Colonic mucosa (tissue), 4 donors: ENCODE data around the gene CCNI2. TPM values are rescaled to one million over a fixed set of nuclear protein-coding genes. Genes with fewer than 3 reads are reported as not detected.

ENCODE experiments used
- DNase-seq: peaks from one replicate; pipeline ENCODE4 v3.0.0-alpha.2; 2020
- H3K27ac ChIP-seq: fragments of 200-600 bp; one replicate; pipeline ENCODE4 v1.8.0; 2021
- H3K27me3 ChIP-seq: fragments of 200-600 bp; one replicate; pipeline ENCODE4 v1.8.0; 2021
- H3K36me3 ChIP-seq: fragments of 200-600 bp; one replicate; pipeline ENCODE4 v1.8.0; 2021
- H3K4me1 ChIP-seq: fragments of 200-600 bp; one replicate; pipeline ENCODE4 v1.8.0; 2021; ENCODE audit warnings: mild to moderate bottlenecking
- H3K4me3 ChIP-seq: fragments of 200-600 bp; one replicate; pipeline ENCODE4 v1.8.0; 2021
- H3K9ac ChIP-seq, 2 donors: one replicate each; pipeline ENCODE4 v1.7.0; 2013; ENCODE audit warnings: control low read depth in 2 of 2, low read depth in 2 of 2, low read length in 2 of 2
- H3K9me3 ChIP-seq: fragments of 200-600 bp; one replicate; pipeline ENCODE4 v1.8.0; 2021
- CTCF ChIP-seq: fragments of 200-600 bp; IDR thresholded peaks from one replicate; pipeline ENCODE4 v1.8.0; 2022; ENCODE audit warnings: antibody characterized with exemption, mild to moderate bottlenecking
- intact Hi-C: fragments of 100-400 bp; cut with DNase I; formaldehyde crosslinking; loops from one replicate; pipeline ENCODE4 v1.14.1; 2022
- total RNA-seq, 2 donors: library from RNA; stranded (reverse); fragmentation: NEBNext Ultra II Directional in 1 of 2; extraction: Animal tissue kit (Norgen Biotek cat#: 25700) in 1 of 2; gene quantifications; one replicate each; pipeline ENCODE4 v1.2.1, GENCODE V29; 2021
- donor health status: healthy.
- donor health status: DM: no; HTN: no; CAD: no.
- donor health status: DM: no; HTN: no; CAD: no.

The CCNI2 gene
- total RNA-seq, 2 donors from 2014 or later, result 7.1 to 22.9 TPM

- Histone ChIP-seq H3K9ac (no peak overlapping the region), H3K36me3 (no peaks in the 10 kb centered on the region), H3K27me3 (no peaks in the 10 kb centered on the region), H3K4me1 (no peaks in the 10 kb centered on the region), H3K27ac (no peak overlapping the region), H3K9me3 (no peaks in the 10 kb centered on the region), H3K4me3 (no peak overlapping the region)
- TF ChIP-seq CTCF, result no peak
- DNase-seq, result no peak
- intact Hi-C loops, result no loop called here
Measured at GRCh38 chr5:132760601-132761317, 13.5 kb downstream of the CCNI2 start.

GRCh38 chr5:132761321-132762240 is 14.4 kb downstream of the CCNI2 start:
- DNase-seq, result peak; percentile 15
- no peak for TF ChIP-seq CTCF

GRCh38 chr5:132762246-132763000 is 15.2 kb downstream of the CCNI2 start:
- intact Hi-C loops, result no loop called here
- H3K9me3 ChIP-seq, result no peaks in the 10 kb centered on the region
- H3K27me3 ChIP-seq, result no peaks in the 10 kb centered on the region
- DNase-seq, result no peak
- no peak overlapping the region for H3K4me3 ChIP-seq
- no peak overlapping the region for H3K9ac ChIP-seq
- no peaks in the 10 kb centered on the region for H3K36me3 ChIP-seq
- no peak for TF ChIP-seq CTCF
- H3K4me1 ChIP-seq, result no peaks in the 10 kb centered on the region
- no peak overlapping the region for H3K27ac ChIP-seq

More at GRCh38 chr5:132761321-132762240, 14.4 kb downstream of the CCNI2 start:
- Histone ChIP-seq H3K4me3 (no peak overlapping the region), H3K4me1 (no peaks in the 10 kb centered on the region), H3K9ac (no peak overlapping the region), H3K36me3 (no peaks in the 10 kb centered on the region), H3K27me3 (no peaks in the 10 kb centered on the region), H3K27ac (no peak overlapping the region), H3K9me3 (no peaks in the 10 kb centered on the region)
- intact Hi-C loops, result no loop called here

GRCh38 chr5:132763181-132764036 is 16.2 kb downstream of the CCNI2 start:
- no peak overlapping the region for H3K4me3 ChIP-seq
- DNase-seq, result no peak
- H3K9me3 ChIP-seq, result no peaks in the 10 kb centered on the region
- TF ChIP-seq CTCF, result no peak
- no peak overlapping the region for H3K9ac ChIP-seq
- no peak overlapping the region for H3K27ac ChIP-seq
- no peaks in the 10 kb centered on the region for H3K27me3 ChIP-seq
- H3K36me3 ChIP-seq, result no peaks in the 10 kb centered on the region
- no peaks in the 10 kb centered on the region for H3K4me1 ChIP-seq
- intact Hi-C loops, result no loop called here
